IPS-20b (cell line): ENCODE data around the gene CCNK.

Experiments
- H3K27ac ChIP-seq: one replicate; pipeline ENCODE4 v1.5.1; 2013; ENCODE audit warnings: low read length
- H3K27me3 ChIP-seq: 2 replicates; pipeline ENCODE4 v1.6.1; 2013; ENCODE audit warnings: mild to moderate bottlenecking, low read length, inconsistent platforms; ENCODE audit not compliant: insufficient read depth
- H3K36me3 ChIP-seq: 2 replicates; pipeline ENCODE4 v1.6.1; 2013; ENCODE audit warnings: low read depth, mild to moderate bottlenecking, inconsistent platforms, low read length, moderate library complexity; ENCODE audit not compliant: insufficient read depth
- H3K4me1 ChIP-seq: 2 replicates; pipeline ENCODE4 v1.6.1; 2013; ENCODE audit warnings: mild to moderate bottlenecking, control low read depth, inconsistent platforms, low read length, moderate library complexity; ENCODE audit not compliant: insufficient read depth
- H3K4me3 ChIP-seq: 2 replicates; pipeline ENCODE4 v1.5.1; 2013; ENCODE audit warnings: mild to moderate bottlenecking, low read length, inconsistent platforms
- H3K9ac ChIP-seq: 2 replicates; pipeline ENCODE4 v1.6.1; 2013; ENCODE audit warnings: low read depth, mild to moderate bottlenecking, inconsistent platforms, low read length, moderate library complexity
- H3K9me3 ChIP-seq: 2 replicates; pipeline ENCODE4 v1.6.1; 2013; ENCODE audit warnings: mild to moderate bottlenecking, low read depth, low read length, inconsistent platforms; ENCODE audit not compliant: insufficient read depth

The CCNK gene

DNA sequence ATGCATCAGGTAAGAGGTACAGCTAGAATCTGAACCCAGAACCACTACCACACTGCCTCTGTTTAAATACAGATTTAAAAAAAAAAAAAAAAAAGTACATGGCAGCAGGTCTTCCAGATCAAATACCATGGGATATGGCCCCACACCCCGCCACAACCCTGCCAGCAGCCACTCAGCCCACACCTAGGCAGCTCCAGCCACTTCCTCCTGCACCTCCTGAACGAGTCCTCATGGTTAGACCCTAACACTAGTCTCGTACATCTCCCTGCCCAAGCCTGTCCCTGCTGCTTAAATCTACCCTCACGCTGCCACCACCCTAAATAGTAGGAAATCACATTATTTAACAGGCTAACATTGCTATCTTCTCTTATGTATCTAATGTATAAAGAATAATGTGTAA is 13.1 kb upstream of the CCNK start:
- H3K9me3 ChIP-seq: no peaks in the 10 kb centered on the region
- H3K9ac ChIP-seq: no peak overlapping the region
- H3K27ac ChIP-seq: no peak overlapping the region
- H3K36me3 ChIP-seq: peaks cover 6% of the 10 kb centered on the region; the same call in 1 of the 2 replicates
- no peak overlapping the region for H3K4me3 ChIP-seq
- peaks cover 22% of the 10 kb centered on the region for H3K4me1 ChIP-seq
- H3K27me3 ChIP-seq: no peaks in the 10 kb centered on the region

DNA sequence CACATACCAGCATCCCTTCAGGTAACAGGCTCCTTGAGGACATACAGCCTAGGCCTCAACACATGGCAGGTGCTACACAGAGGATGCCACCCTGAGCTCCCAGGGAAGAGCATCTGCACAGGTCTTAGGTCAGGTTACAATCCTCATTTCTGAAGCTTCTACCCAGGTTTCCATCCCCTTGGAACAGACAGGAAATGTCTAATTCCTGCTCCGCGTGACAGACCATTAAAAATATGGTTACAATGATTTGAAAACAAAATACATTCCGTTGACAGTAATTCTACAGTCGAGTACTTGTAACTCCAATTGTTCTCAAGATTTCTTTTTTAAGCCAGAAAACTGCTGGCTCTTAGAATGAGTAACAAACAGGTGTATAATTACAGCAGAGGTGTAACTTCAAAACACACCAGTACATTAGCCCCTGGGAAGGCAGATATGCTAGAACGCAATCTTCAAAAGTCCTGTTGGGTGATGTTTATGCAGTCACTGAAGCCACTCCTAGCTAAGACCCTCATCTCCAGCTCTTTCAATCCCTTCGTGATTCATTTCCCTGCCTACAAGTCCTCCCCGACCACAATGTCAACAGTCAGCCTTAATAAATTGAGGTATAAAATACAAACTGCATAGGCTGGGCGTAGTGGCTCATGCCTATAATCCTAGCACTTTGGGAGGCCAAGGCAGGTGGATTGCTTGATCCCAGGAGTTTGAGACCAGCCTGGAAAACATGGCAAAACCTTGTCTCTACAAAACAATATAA is 12.2 kb upstream of the CCNK start:
- Histone ChIP-seq H3K4me3 (no peak overlapping the region), H3K27me3 (no peaks in the 10 kb centered on the region), H3K27ac (no peak overlapping the region), H3K36me3 (peaks cover 6% of the 10 kb centered on the region; the same call in 1 of the 2 replicates), H3K4me1 (peaks cover 12% of the 10 kb centered on the region), H3K9ac (no peak overlapping the region), H3K9me3 (no peaks in the 10 kb centered on the region)

DNA sequence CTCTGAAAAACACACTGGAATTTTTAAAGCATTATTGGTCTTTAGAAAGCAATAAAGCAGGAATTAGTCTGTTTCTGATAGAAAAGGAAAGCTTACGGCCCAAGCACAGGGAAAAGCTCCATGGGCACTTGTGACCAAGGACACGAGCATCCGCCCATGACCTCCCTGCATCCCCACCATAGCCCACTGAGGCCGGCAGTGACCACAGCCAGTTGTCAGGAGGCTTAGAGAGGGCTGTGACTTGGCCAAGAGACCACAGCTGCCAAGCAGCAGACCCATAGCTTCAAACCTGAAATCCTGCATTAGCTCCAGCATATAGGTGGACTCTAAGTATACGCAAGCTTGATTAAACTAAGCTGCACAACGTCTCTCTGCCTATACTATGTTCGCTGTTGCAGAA is 9.5 kb upstream of the CCNK start:
- H3K36me3 ChIP-seq: no peaks in the 10 kb centered on the region
- peaks cover 17% of the 10 kb centered on the region; the same call in 1 of the 2 replicates for H3K4me1 ChIP-seq
- no peak overlapping the region for H3K27ac ChIP-seq
- H3K4me3 ChIP-seq: no peak overlapping the region
- no peaks in the 10 kb centered on the region for H3K9me3 ChIP-seq
- H3K27me3 ChIP-seq: no peaks in the 10 kb centered on the region
- H3K9ac ChIP-seq: no peak overlapping the region

DNA sequence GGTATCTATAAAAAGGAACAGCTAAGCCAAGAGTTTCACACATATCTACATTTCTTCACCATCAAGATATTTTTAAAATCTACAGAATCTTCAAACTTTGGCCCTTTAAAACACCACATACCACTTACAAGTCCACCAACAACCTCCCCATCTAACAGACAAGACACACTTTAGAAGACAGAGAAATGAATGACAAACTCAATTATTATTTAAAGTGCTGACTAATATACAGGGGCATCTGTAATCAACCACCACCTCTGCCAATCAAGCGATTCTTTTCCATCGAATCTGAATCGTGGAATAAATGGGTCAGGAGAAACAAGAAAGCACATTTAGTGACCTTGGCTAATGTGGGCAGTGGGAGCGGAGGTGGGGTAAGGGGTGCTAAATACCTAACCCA is 8.3 kb upstream of the CCNK start:
- H3K27me3 ChIP-seq: no peaks in the 10 kb centered on the region
- no peak overlapping the region for H3K27ac ChIP-seq
- H3K4me3 ChIP-seq: no peak overlapping the region
- no peaks in the 10 kb centered on the region for H3K9me3 ChIP-seq
- H3K4me1 ChIP-seq: peaks cover 17% of the 10 kb centered on the region; the same call in 1 of the 2 replicates
- H3K9ac ChIP-seq: no peak overlapping the region
- H3K36me3 ChIP-seq: no peaks in the 10 kb centered on the region

DNA sequence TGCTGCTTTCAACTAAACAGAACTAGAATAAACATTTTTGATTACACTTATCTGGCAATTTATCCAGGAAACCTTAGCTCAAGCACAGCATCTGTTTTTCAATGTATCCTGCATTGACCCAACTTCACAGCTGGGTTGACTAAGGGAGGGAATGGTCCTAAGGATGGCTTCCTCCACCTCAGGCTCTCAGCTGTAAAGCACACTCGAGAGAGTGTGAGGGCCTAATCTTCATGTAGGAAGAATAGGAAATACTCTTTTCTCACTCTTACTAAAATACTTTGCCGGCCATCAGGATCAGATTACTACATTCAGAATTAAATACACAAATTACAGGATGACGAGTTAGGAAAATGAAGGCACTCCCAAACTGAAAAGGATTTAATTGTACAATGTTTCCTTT is 7.8 kb upstream of the CCNK start:
- Histone ChIP-seq H3K27me3 (no peaks in the 10 kb centered on the region), H3K36me3 (no peaks in the 10 kb centered on the region), H3K4me1 (peaks cover 17% of the 10 kb centered on the region; the same call in 1 of the 2 replicates), H3K9ac (no peak overlapping the region), H3K27ac (no peak overlapping the region), H3K9me3 (no peaks in the 10 kb centered on the region), H3K4me3 (no peak overlapping the region)

DNA sequence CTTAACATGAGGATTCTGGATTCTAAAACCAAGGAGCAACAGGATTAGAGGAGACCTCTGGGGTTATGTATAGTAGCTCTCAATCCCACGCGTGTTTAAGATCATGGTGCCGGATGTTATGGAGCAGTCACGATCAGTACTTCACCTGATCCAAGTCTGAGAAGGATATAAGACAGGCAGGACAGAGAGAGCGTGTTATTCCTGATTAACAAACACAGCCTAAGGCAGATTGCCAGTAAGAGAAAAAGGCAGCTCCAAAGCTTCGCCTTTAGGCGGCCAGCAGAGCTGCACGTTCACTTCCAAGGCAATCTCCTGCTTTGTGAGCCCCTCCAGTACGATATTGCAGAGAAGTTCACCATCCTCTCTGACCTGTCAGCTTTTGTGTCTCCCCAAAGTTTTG is 6.0 kb upstream of the CCNK start:
- no peaks in the 10 kb centered on the region for H3K9me3 ChIP-seq
- H3K4me3 ChIP-seq: no peak overlapping the region
- no peak overlapping the region for H3K27ac ChIP-seq
- peaks cover 14% of the 10 kb centered on the region for H3K4me1 ChIP-seq
- no peaks in the 10 kb centered on the region for H3K36me3 ChIP-seq
- H3K9ac ChIP-seq: no peak overlapping the region
- no peaks in the 10 kb centered on the region for H3K27me3 ChIP-seq

DNA sequence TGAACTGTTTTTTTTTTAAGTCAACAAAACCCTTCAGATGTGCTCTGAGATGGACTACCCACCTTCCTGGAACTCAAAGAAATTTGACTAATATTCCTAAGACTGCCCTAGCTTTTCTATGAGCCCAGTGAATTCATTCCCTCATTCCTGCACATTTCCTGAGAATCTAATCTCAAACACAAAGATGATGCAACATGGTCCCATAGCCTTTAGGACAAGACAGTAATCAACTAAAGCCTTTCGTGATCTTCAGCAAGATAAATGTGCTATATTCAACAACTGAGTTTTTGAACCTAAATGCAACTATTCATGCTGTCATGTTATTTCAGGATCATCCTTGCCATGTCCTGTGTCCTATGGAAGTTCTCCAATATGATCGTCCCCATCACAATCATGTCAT is 5.5 kb upstream of the CCNK start:
- no peak overlapping the region for H3K4me3 ChIP-seq
- H3K9ac ChIP-seq: no peak overlapping the region
- H3K9me3 ChIP-seq: no peaks in the 10 kb centered on the region
- no peaks in the 10 kb centered on the region for H3K36me3 ChIP-seq
- H3K4me1 ChIP-seq: peaks cover 14% of the 10 kb centered on the region
- no peaks in the 10 kb centered on the region for H3K27me3 ChIP-seq
- no peak overlapping the region for H3K27ac ChIP-seq

DNA sequence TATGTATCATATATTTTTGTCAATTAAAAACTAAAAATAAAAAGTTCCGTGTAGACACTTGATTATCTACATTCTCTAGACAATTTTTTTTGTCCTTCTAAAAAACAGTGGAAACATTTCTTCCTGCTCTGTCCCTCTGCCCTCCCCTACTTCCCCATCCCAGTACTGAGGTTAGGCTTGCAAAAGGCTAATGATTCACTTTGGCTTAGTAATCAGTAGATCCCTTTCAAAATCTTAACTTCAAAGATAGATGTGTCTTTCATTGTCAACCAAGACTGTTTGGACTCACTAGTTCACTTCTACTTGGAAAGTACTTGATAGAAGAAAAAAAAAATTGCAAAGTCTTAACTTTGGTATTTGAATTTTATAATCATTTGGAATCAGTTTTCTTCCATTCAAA is 4.3 kb upstream of the CCNK start:
- Histone ChIP-seq H3K4me3 (no peak overlapping the region), H3K4me1 (peaks cover 14% of the 10 kb centered on the region), H3K9me3 (no peaks in the 10 kb centered on the region), H3K27me3 (no peaks in the 10 kb centered on the region), H3K9ac (no peak overlapping the region), H3K36me3 (no peaks in the 10 kb centered on the region), H3K27ac (no peak overlapping the region)

DNA sequence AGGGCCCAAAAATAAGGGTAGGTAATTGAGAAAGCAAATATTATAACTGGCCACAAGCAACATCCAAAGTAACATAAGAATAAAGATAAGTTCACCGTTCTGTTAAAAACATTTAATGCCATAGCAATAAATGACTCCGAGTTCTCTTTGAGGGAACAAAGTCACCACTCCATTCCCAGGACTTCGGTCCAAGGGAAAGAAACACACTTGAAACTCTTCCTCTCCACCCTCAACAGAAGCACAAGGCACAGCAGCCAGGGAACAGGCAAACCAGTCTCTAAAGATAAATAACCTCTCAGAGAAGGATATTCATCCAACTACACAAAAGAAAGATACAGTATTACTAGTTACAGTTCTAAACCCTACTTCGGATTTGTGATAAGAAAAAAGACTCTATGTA is 3.1 kb upstream of the CCNK start:
- no peaks in the 10 kb centered on the region for H3K36me3 ChIP-seq
- no peaks in the 10 kb centered on the region for H3K9me3 ChIP-seq
- H3K4me3 ChIP-seq: no peak overlapping the region
- H3K9ac ChIP-seq: no peak overlapping the region
- peaks cover 21% of the 10 kb centered on the region for H3K4me1 ChIP-seq
- no peak overlapping the region for H3K27ac ChIP-seq
- H3K27me3 ChIP-seq: no peaks in the 10 kb centered on the region

DNA sequence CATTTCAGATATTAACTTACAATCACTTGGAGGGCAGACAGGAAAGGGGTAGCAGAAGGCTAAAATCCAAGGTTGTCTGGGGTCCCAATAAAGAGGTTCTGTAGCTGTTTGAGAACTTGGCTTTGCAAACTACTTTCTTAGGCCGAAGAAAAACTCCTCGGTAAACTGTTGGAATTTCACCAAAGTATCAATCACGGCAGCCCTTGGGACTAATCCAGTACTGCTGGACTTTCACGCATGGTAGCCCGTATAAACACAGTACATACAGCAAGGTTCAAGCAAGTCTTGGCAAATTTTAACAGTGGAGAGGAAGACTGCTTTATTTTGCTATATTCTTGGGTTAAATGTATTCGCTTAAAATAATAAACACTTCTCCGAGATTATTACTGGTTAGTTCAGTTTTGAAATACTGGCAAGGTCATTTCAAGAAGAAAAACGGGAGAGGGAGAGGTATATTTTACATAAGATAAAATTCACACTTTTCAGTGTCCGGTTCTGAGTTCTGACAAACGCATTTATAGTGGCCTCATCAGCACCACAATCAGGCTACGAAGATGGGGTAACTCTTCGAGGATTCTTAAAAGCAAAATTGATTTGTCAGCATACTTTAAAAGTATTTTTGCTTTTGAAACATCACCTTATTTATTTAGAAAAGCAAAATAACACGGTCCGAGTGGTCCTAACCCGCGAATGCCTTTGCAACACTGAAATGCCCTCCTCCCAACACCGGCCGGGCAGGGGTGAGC is 1.9 kb upstream of the CCNK start:
- H3K9ac ChIP-seq: peak overlapping the region; percentile 63; the same call in 1 of the 2 replicates
- H3K27me3 ChIP-seq: no peaks in the 10 kb centered on the region
- H3K27ac ChIP-seq: no peak overlapping the region

DNA sequence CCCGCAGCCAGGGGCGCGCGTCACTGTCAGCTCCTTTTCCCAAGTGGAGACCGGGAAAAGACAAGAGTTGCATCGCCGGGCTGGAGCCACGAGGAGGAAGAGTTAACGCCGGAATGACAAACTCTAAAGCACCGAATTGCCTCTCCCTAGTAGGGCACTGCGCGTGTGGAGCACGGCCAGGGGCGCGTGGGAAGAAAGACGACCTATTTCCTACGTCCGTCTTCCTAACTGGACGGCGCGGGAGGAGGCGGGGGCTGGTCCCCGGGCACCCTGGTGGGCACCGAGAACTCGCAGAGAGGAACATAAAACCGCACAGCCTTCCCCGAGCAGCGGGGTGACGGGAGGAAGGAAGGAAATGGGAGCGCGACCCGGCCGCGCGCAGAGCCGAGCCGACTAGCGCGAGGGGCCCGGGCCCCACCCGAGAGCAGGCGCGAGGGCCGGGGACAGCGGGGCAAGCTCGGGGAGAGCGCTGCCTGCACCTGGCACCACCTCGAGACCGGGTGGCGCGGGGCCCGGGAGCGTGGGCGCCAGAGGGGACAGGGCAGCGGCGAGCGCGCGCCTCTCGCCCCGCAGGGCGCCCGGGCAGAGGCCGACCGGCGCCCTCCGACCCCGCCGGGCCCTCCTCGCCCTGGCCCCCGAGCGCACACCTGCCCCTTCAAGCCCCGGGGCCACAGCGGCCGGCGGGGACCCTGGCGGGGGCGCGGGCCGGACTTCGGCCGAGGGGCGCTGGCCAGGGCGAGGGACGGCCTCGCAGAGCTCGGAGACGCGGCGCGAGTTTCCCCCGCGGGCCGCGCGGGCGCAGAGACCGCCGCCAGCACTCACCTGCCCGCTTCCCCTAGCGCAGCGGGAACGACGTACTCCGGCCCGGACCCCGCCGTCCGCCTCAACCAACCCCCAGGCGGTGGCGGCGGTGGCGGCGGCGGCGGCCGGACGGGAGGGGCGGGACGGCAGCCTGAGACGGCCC is 1.0 kb upstream of the CCNK start, which contains the start of gene SETD3:
SETD3 (minus strand) TSS at position 954 of the 964 bp plus-strand sequence. CDS start 15,054 bp downstream, outside the sequence.
- H3K4me3 ChIP-seq: peak within 1 kb of the TSS; percentile 97
- H3K36me3 ChIP-seq: no peaks in the 10 kb centered on the region
- peak within 1 kb of the TSS; percentile 83 for H3K9ac ChIP-seq
- H3K4me1 ChIP-seq: peaks cover 17% of the 10 kb centered on the region
- no peaks in the 10 kb centered on the region for H3K27me3 ChIP-seq
- H3K9me3 ChIP-seq: no peaks in the 10 kb centered on the region
- peak within 1 kb of the TSS; percentile 61 for H3K27ac ChIP-seq

More for the DNA sequence above, 1.9 kb upstream of the CCNK start:
- peaks cover 21% of the 10 kb centered on the region for H3K4me1 ChIP-seq
- H3K9me3 ChIP-seq: no peaks in the 10 kb centered on the region
- no peaks in the 10 kb centered on the region for H3K36me3 ChIP-seq
- H3K4me3 ChIP-seq: peak overlapping the region; percentile 82
